ENCODE data around the gene TRPV4. TPM values are rescaled to one million over a fixed set of nuclear protein-coding genes. Genes with fewer than 3 reads are reported as not detected.

Gene TRPV4
- total and polyA plus RNA-seq, 9 of the 15 experiments (the other 6 are each of a cell fraction or from before 2014, with no cell fraction given): 0.13 TPM; not detected in 8

DNA sequence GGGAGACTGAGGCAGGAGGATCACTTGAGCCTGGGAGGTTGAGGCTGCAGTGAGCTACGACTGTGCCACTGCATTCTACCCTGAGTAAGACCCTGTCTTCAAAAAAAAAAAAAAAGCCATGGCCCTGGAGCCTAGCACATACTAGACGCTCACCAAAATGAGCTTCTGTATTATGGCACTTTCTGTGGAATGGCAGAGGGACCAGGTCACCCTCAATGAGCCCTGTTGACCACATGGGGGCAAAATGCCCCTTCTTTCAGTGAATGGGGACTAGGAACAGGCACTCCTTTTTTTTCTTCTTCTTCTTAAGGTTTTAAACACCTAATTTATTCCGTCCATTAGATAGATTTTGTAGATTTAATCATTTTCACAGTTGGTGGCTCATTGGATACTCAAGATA lies 69.1 kb downstream of the TRPV4 start:
- in situ Hi-C loops (cut with MboI): no loop called here
- FAIRE-seq (no peak), ATAC-seq (peak; percentile 62; the same call in 2 of the 3 replicates), DNase-seq (ENCODE audit: extremely low read depth in 1 of 4, low spot score in 3 of 4) (peak in 3 of 4 experiments; percentile 15 to 37 (median 36))
- BruUV-seq (replicated peaks): no TSS peak
- WGBS (ENCODE audit: insufficient coverage, low coverage, missing lambda C conversion rate): 8% methylated on average over 1 of the region's 3 CpGs
- CTCF ChIA-PET (ENCODE audit: low intra/inter-chr PET ratio): interaction anchor here (0.7 kb wide), 1 partner anchor 42 kb away, joined by 3 read pairs; no protein-coding TSS in a partner anchor
- no peaks in the 10 kb centered on the region for H3K9me1 ChIP-seq (ENCODE audit: control insufficient read depth, insufficient read depth, low read length)
- no peaks in the 10 kb centered on the region for H3K9me3 ChIP-seq (replicated peaks; ENCODE audit: control insufficient read depth, insufficient read depth, low read depth, low read length)
- H3K27me3 ChIP-seq (ENCODE audit: control insufficient read depth in 2 of 2, insufficient read depth in 2 of 2, low read length in 2 of 2): peaks cover 35 to 77% of the 10 kb centered on the region in 2 experiments; a peak in 4 of 5 replicates
- H3K27ac ChIP-seq (ENCODE audit: extremely low read depth, low read depth, low read length): no peak overlapping the region
- H3K9ac ChIP-seq (ENCODE audit: insufficient read depth in 1 of 2, low read depth in 2 of 2, low read length in 2 of 2): no peak overlapping the region
- TF ChIP-seq ZNF384 (IDR thresholded peaks at IDR 0.05; ENCODE audit: low read depth, low read length) (0 out of 2 replicates have a peak, but pooled peaks have one; percentile 26), TAF15 (IDR thresholded peaks at IDR 0.05; ENCODE audit: low read depth, low read length) (no peak)
- TF ChIP-seq, protein P1, sequence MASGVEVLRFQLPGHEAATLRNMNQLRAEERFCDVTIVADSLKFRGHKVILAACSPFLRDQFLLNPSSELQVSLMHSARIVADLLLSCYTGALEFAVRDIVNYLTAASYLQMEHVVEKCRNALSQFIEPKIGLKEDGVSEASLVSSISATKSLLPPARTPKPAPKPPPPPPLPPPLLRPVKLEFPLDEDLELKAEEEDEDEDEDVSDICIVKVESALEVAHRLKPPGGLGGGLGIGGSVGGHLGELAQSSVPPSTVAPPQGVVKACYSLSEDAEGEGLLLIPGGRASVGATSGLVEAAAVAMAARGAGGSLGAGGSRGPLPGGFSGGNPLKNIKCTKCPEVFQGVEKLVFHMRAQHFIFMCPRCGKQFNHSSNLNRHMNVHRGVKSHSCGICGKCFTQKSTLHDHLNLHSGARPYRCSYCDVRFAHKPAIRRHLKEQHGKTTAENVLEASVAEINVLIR (CRISPR knock-in tag; IDR thresholded peaks at IDR 0.05): no peak
- TF ChIP-seq, protein P2, sequence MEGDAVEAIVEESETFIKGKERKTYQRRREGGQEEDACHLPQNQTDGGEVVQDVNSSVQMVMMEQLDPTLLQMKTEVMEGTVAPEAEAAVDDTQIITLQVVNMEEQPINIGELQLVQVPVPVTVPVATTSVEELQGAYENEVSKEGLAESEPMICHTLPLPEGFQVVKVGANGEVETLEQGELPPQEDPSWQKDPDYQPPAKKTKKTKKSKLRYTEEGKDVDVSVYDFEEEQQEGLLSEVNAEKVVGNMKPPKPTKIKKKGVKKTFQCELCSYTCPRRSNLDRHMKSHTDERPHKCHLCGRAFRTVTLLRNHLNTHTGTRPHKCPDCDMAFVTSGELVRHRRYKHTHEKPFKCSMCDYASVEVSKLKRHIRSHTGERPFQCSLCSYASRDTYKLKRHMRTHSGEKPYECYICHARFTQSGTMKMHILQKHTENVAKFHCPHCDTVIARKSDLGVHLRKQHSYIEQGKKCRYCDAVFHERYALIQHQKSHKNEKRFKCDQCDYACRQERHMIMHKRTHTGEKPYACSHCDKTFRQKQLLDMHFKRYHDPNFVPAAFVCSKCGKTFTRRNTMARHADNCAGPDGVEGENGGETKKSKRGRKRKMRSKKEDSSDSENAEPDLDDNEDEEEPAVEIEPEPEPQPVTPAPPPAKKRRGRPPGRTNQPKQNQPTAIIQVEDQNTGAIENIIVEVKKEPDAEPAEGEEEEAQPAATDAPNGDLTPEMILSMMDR (IDR thresholded peaks at IDR 0.05 in 2 of 3, conservative IDR thresholded peaks at IDR 0.05 in 1 of 3; ENCODE audit: insufficient read depth in 2 of 3, low read depth in 1 of 3, low read length in 3 of 3): peak; percentile 18 to 40 (median 31); a peak in 4 of 6 replicates
- intact Hi-C loops (cut with micrococcal nuclease): no loop called here
- H3K36me3 ChIP-seq (ENCODE audit: control insufficient read depth, insufficient read depth, low read length): no peaks in the 10 kb centered on the region
- H3K4me1 ChIP-seq (replicated peaks in 1 of 2; ENCODE audit: control insufficient read depth in 2 of 2, insufficient read depth in 2 of 2, low read length in 2 of 2): peaks cover 0 to 13% of the 10 kb centered on the region in 2 experiments; a peak in 2 of 5 replicates
- H4K20me1 ChIP-seq (replicated peaks; ENCODE audit: control insufficient read depth, insufficient read depth, low read length): peaks cover 5% of the 10 kb centered on the region; the same call in 1 of the 2 replicates
- no peak overlapping the region for H3K4me2 ChIP-seq (ENCODE audit: insufficient read depth, low read length)
- no peak overlapping the region for H2AFZ ChIP-seq (ENCODE audit: low read depth, low read length)
- H3K79me2 ChIP-seq (ENCODE audit: control insufficient read depth, insufficient read depth, low read length): no peaks in the 10 kb centered on the region
- H3K4me3 ChIP-seq: no peak overlapping the region
- POLR2A ChIA-PET: interaction anchor here (0.6 to 1.5 kb wide), 2 partner anchors 10 to 165 kb away, joined by 3 read pairs; no protein-coding TSS in a partner anchor
